ENCODE results near the gene ADAMTS9.

The ADAMTS9 gene

GRCh38 chr3:64607032-64607551, 80.7 kb downstream of the ADAMTS9 start:
- Histone ChIP-seq H3K27me3 (ENCODE audit: control insufficient read depth, insufficient read depth, low read length) (no peaks in the 10 kb centered on the region), H3K4me3 (ENCODE audit: low read depth, low read length) (no peak overlapping the region), H3K36me3 (ENCODE audit: control insufficient read depth, insufficient read depth, low read length) (no peaks in the 10 kb centered on the region), H3K4me1 (ENCODE audit: control insufficient read depth, insufficient read depth, low read length) (no peaks in the 10 kb centered on the region), H3K9me3 (ENCODE audit: control insufficient read depth, insufficient read depth, low read length) (no peaks in the 10 kb centered on the region), H3K9ac (ENCODE audit: low read depth, low read length) (no peak overlapping the region)

DNA sequence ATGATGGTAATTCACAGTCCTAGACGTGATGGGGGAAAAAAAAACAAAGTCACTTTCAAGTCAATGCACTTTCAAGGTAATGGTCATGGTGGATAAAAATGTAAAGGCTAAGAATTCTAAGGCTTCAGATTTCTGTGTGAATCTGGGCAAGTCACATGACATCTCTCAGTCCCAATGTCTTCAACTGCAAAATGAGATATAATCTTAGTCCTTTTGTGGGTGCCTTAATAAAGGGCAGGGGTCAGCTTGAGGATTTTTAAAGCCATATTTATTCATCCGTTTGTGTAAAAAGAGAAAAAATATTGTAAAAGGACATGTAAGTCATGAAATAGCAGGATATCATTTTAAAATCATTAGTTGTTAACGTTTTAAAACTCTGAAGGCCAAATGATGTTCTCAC, 83.5 kb downstream of the ADAMTS9 start:
- Histone ChIP-seq H3K4me1 (ENCODE audit: control insufficient read depth, insufficient read depth, low read length) (no peaks in the 10 kb centered on the region), H3K36me3 (ENCODE audit: control insufficient read depth, insufficient read depth, low read length) (no peaks in the 10 kb centered on the region), H3K9me3 (ENCODE audit: control insufficient read depth, insufficient read depth, low read length) (no peaks in the 10 kb centered on the region), H3K9ac (ENCODE audit: low read depth, low read length) (no peak overlapping the region), H3K4me3 (ENCODE audit: low read depth, low read length) (no peak overlapping the region), H3K27me3 (ENCODE audit: control insufficient read depth, insufficient read depth, low read length) (no peaks in the 10 kb centered on the region)

GRCh38 chr3:64601824-64602223, 86.0 kb downstream of the ADAMTS9 start:
- no peaks in the 10 kb centered on the region for H3K36me3 ChIP-seq (ENCODE audit: control insufficient read depth, insufficient read depth, low read length)

GRCh38 chr3:64600246-64600950, 87.4 kb downstream of the ADAMTS9 start:
- Histone ChIP-seq H3K36me3 (ENCODE audit: control insufficient read depth, insufficient read depth, low read length) (no peaks in the 10 kb centered on the region), H3K27me3 (ENCODE audit: control insufficient read depth, insufficient read depth, low read length) (no peaks in the 10 kb centered on the region), H3K9me3 (ENCODE audit: control insufficient read depth, insufficient read depth, low read length) (no peaks in the 10 kb centered on the region), H3K4me3 (ENCODE audit: low read depth, low read length) (no peak overlapping the region), H3K4me1 (ENCODE audit: control insufficient read depth, insufficient read depth, low read length) (no peaks in the 10 kb centered on the region), H3K9ac (ENCODE audit: low read depth, low read length) (no peak overlapping the region)

More at GRCh38 chr3:64601824-64602223, 86.0 kb downstream of the ADAMTS9 start:
- no peak overlapping the region for H3K4me3 ChIP-seq (ENCODE audit: low read depth, low read length)
- no peak overlapping the region for H3K9ac ChIP-seq (ENCODE audit: low read depth, low read length)
- no peaks in the 10 kb centered on the region for H3K4me1 ChIP-seq (ENCODE audit: control insufficient read depth, insufficient read depth, low read length)
- no peaks in the 10 kb centered on the region for H3K9me3 ChIP-seq (ENCODE audit: control insufficient read depth, insufficient read depth, low read length)
- no peaks in the 10 kb centered on the region for H3K27me3 ChIP-seq (ENCODE audit: control insufficient read depth, insufficient read depth, low read length)

GRCh38 chr3:64599651-64600050, 88.1 kb downstream of the ADAMTS9 start:
- H3K9me3 ChIP-seq (ENCODE audit: control insufficient read depth, insufficient read depth, low read length) = no peaks in the 10 kb centered on the region
- H3K4me1 ChIP-seq (ENCODE audit: control insufficient read depth, insufficient read depth, low read length) = no peaks in the 10 kb centered on the region
- no peak overlapping the region for H3K9ac ChIP-seq (ENCODE audit: low read depth, low read length)
- no peaks in the 10 kb centered on the region for H3K27me3 ChIP-seq (ENCODE audit: control insufficient read depth, insufficient read depth, low read length)
- no peaks in the 10 kb centered on the region for H3K36me3 ChIP-seq (ENCODE audit: control insufficient read depth, insufficient read depth, low read length)
- no peak overlapping the region for H3K4me3 ChIP-seq (ENCODE audit: low read depth, low read length)

DNA sequence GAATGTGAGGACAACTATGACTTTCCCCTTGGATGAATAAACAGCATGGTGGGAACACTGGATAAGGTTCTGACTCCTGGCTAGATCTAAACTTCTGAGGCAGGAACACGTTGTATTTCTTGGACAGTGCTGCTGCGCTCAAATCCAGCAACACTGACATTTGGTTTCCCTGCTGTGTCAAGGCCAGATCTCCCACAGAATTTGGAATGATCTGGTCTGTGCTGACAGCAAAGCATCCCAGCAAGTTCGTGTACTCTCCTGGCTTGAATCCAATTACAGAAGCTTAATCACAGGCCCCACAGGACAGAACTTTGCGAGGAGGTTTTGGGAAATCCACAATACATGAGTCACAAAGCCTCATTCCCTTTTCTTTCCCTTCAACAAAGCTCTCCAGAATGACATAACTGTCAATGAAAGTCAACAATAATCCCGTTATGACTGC, 92.5 kb downstream of the ADAMTS9 start:
- Histone ChIP-seq H3K9me3 (ENCODE audit: control insufficient read depth, insufficient read depth, low read length) (no peaks in the 10 kb centered on the region), H3K4me3 (ENCODE audit: low read depth, low read length) (no peak overlapping the region), H3K36me3 (ENCODE audit: control insufficient read depth, insufficient read depth, low read length) (no peaks in the 10 kb centered on the region), H3K27me3 (ENCODE audit: control insufficient read depth, insufficient read depth, low read length) (no peaks in the 10 kb centered on the region), H3K4me1 (ENCODE audit: control insufficient read depth, insufficient read depth, low read length) (no peaks in the 10 kb centered on the region), H3K9ac (ENCODE audit: low read depth, low read length) (no peak overlapping the region)

- Histone ChIP-seq H3K4me3 (ENCODE audit: low read depth, low read length) (no peak overlapping the region), H3K4me1 (ENCODE audit: control insufficient read depth, insufficient read depth, low read length) (no peaks in the 10 kb centered on the region), H3K36me3 (ENCODE audit: control insufficient read depth, insufficient read depth, low read length) (no peaks in the 10 kb centered on the region)
Measured at GRCh38 chr3:64594134-64594533, 93.7 kb downstream of the ADAMTS9 start.

DNA sequence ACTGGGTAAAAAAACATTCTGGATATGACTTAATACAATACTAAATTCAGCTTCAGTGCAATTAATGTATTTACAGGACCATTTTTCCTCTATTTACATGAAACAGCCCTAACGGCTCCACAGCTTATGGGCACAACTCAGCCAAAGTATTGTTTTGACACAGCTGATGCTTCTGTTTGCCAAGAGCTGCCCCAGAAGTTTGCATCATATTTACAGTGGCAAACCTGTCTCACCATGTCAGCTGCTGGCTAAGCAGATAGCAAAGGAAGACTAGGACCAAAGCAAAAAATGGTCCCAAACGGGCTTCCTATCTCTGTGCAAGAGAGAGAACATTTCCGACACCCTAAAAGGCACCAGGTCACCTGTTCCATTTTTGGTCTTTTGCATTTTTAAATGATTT, 94.5 kb downstream of the ADAMTS9 start:
- H3K9me3 ChIP-seq (ENCODE audit: control insufficient read depth, insufficient read depth, low read length) = no peaks in the 10 kb centered on the region
- H3K36me3 ChIP-seq (ENCODE audit: control insufficient read depth, insufficient read depth, low read length) = no peaks in the 10 kb centered on the region
- H3K27me3 ChIP-seq (ENCODE audit: control insufficient read depth, insufficient read depth, low read length) = no peaks in the 10 kb centered on the region
- no peak overlapping the region for H3K4me3 ChIP-seq (ENCODE audit: low read depth, low read length)
- no peak overlapping the region for H3K9ac ChIP-seq (ENCODE audit: low read depth, low read length)
- no peaks in the 10 kb centered on the region for H3K4me1 ChIP-seq (ENCODE audit: control insufficient read depth, insufficient read depth, low read length)

More at GRCh38 chr3:64594134-64594533, 93.7 kb downstream of the ADAMTS9 start:
- no peak overlapping the region for H3K9ac ChIP-seq (ENCODE audit: low read depth, low read length)
- no peaks in the 10 kb centered on the region for H3K27me3 ChIP-seq (ENCODE audit: control insufficient read depth, insufficient read depth, low read length)
- no peaks in the 10 kb centered on the region for H3K9me3 ChIP-seq (ENCODE audit: control insufficient read depth, insufficient read depth, low read length)

DNA sequence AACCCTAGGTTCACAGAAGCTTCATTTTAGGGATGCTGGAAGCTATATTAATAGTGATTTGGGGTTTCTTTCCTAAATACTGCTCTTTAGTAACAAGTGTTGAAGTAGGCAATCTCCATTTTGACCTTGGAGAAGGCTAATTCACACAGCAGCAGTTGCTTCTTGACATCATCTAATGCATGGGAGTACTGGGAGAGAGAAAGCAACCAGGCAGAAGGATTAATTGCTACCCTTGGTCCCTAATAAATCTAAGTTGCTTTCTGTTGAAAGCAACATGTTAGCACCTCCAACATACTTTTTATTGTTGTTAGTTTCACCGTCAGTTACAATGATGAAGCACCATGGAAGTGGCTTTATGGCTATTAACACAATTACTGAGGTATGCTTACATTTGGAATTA, 96.2 kb downstream of the ADAMTS9 start:
- Histone ChIP-seq H3K9ac (ENCODE audit: low read depth, low read length) (no peak overlapping the region), H3K4me1 (ENCODE audit: control insufficient read depth, insufficient read depth, low read length) (peaks cover 10% of the 10 kb centered on the region), H3K9me3 (ENCODE audit: control insufficient read depth, insufficient read depth, low read length) (no peaks in the 10 kb centered on the region), H3K27me3 (ENCODE audit: control insufficient read depth, insufficient read depth, low read length) (no peaks in the 10 kb centered on the region), H3K36me3 (ENCODE audit: control insufficient read depth, insufficient read depth, low read length) (no peaks in the 10 kb centered on the region), H3K4me3 (ENCODE audit: low read depth, low read length) (no peak overlapping the region)

DNA sequence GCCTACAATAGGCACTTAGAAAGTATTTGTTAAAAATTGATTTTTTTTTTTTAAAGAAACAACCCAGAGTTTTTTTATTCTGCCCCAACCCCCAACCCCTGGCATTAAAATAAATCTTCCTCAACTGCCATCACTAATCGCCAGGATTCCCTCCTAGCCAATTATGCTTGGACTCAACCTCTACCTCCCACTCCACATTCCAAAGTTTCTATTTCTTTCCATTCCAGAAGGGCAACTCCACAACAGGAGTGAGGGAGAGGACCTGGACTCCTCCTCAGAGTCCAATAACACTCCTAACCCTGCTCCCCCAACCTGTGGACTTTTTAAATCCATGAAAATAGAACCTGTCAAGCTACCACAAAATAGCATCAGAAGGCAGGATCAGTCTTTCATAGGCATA, 99.4 kb downstream of the ADAMTS9 start:
- Histone ChIP-seq H3K4me1 (ENCODE audit: control insufficient read depth, insufficient read depth, low read length) (peaks cover 10% of the 10 kb centered on the region), H3K27me3 (ENCODE audit: control insufficient read depth, insufficient read depth, low read length) (no peaks in the 10 kb centered on the region), H3K4me3 (ENCODE audit: low read depth, low read length) (no peak overlapping the region), H3K9me3 (ENCODE audit: control insufficient read depth, insufficient read depth, low read length) (no peaks in the 10 kb centered on the region), H3K36me3 (ENCODE audit: control insufficient read depth, insufficient read depth, low read length) (no peaks in the 10 kb centered on the region), H3K9ac (ENCODE audit: low read depth, low read length) (no peak overlapping the region)

GRCh38 chr3:64586952-64587351, 100.8 kb downstream of the ADAMTS9 start:
- no peak overlapping the region for H3K9ac ChIP-seq (ENCODE audit: low read depth, low read length)
- H3K4me1 ChIP-seq (ENCODE audit: control insufficient read depth, insufficient read depth, low read length) = peaks cover 10% of the 10 kb centered on the region
- H3K9me3 ChIP-seq (ENCODE audit: control insufficient read depth, insufficient read depth, low read length) = no peaks in the 10 kb centered on the region
- H3K27me3 ChIP-seq (ENCODE audit: control insufficient read depth, insufficient read depth, low read length) = no peaks in the 10 kb centered on the region
- no peaks in the 10 kb centered on the region for H3K36me3 ChIP-seq (ENCODE audit: control insufficient read depth, insufficient read depth, low read length)
- no peak overlapping the region for H3K4me3 ChIP-seq (ENCODE audit: low read depth, low read length)

GRCh38 chr3:64584179-64584578, 103.6 kb downstream of the ADAMTS9 start:
- Histone ChIP-seq H3K9me3 (ENCODE audit: control insufficient read depth, insufficient read depth, low read length) (no peaks in the 10 kb centered on the region), H3K4me3 (ENCODE audit: low read depth, low read length) (no peak overlapping the region), H3K27me3 (ENCODE audit: control insufficient read depth, insufficient read depth, low read length) (no peaks in the 10 kb centered on the region), H3K9ac (ENCODE audit: low read depth, low read length) (no peak overlapping the region), H3K4me1 (ENCODE audit: control insufficient read depth, insufficient read depth, low read length) (peaks cover 10% of the 10 kb centered on the region), H3K36me3 (ENCODE audit: control insufficient read depth, insufficient read depth, low read length) (no peaks in the 10 kb centered on the region)
